Stimulated activated CD4-positive, alpha-beta T cell treated with anti-CD3 and anti-CD28 coated beads, Interleukin-1b, Interleukin-23, amount 100 ng/mL, for 48 hours (primary cell): ENCODE results near the gene KHNYN.

Experiments
- DNase-seq: peaks from one replicate; pipeline ENCODE4 v3.0.0-alpha.2; 2020

The KHNYN gene

DNA sequence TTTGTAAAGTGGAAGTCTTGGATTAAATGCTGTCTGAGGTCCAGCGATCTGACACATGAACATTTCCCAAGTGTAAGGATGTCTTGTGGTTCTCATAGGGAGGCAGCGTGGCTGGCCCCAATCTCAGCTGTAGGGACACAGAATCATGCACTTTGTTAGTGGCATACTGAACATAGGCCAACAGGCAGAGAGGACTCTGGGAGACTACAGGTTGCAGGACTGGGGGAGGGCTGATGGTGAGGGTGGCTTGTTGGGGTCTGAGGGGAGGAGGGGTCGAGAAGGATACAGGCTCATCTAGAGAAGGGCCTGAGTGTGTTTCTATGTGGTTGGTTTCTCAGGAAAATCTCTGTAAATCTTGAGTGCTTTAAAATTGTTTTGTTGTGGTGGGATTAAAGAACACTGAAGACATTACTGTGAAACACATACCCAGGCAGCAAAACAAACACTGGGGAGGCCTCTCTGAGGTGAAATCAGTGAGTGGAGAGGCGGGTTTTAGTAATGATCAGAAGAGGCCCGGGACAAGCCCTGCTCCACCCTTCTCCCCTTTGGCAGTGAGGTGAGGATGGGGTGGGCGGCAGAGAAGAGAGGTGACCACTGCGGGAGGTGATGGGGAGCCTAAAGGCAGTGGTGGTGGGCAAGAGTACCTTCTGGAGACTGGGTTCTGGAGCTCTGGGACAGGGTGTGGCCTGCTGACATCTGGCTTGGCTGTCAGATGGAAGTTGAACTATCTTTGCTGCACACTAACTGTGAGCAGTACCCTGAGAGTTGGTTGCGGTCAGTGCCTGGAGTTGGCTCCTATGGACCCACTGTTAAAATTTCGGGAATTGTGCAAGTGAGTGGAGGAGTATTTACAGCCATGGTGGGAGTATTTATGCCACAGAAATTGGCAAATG lies 27.7 kb upstream of the KHNYN start:
- no peak for DNase-seq

- no peak for DNase-seq
Measured at GRCh38 chr14:24403294-24403998, 26.3 kb upstream of the KHNYN start.

DNA sequence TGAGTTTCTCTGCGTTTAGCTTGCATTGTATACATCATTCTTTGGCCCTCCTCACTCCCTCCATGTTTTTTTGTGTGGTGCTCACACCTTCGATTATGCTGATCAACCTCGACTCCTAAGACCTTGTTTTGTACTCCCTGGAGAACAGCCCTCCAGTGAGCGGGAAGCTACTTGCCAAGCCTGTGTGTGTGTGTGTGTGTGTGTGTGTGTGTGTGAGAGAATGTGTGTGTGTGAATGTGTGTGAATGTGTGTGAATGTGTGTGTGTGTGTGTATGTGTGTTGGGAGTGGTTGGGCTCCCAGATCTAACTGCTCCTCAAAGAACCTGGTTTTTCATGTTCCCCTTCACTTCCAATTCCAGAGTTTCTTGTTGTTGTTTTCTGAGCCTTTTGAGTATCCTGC lies 24.9 kb upstream of the KHNYN start:
- no peak for DNase-seq

DNA sequence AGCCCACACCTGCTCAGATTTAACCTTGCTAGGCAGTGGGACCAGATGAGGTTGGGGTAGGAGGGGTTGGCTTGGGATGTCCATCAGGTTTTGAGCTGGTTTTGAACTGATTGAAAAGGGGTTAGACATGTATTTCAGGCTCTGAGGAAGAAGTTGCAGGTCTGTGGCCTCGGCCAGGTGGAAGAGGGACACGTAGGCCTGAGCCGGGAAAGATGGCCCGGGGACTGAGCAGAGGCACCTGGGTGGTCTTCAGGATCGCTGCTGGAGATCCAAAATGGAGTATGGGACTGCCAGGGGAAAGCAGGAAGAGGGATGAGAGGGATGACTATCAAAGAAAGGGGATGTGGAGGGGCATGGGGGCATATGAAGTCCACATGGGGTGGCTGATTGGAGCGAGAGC lies 23.3 kb upstream of the KHNYN start:
- DNase-seq = no peak

GRCh38 chr14:24407608-24408325 lies 22.0 kb upstream of the KHNYN start:
- no peak for DNase-seq

DNA sequence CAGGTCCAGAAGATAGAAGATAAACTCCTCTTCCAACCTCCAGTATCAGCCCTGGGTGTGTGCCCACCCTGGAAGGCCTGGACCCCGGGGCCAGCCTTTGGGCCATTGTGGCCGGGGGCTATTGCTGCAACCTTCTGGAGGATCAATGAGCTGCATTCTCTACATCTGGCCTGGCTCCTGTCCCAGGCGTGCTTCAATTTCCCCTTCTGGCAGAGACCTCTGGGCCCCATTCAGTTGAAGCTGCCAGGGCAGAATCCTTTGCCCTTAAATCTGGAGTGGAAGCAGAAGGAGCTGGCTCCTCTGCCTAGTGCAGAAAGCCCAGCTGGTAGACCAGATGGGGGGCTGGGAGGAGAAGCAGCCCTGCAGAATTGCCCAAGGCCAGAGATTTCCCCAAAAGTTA lies 21.0 kb upstream of the KHNYN start:
- no peak for DNase-seq

- no peak for DNase-seq
Measured at GRCh38 chr14:24409192-24409591, 20.6 kb upstream of the KHNYN start.

GRCh38 chr14:24409956-24410355 lies 19.8 kb upstream of the KHNYN start:
- no peak for DNase-seq

GRCh38 chr14:24411443-24412389 lies 18.0 kb upstream of the KHNYN start:
- peak; percentile 27 for DNase-seq

- no peak for DNase-seq
Measured at GRCh38 chr14:24414077-24414476, 15.7 kb upstream of the KHNYN start.

- no peak for DNase-seq
Measured at GRCh38 chr14:24414732-24415420, 14.9 kb upstream of the KHNYN start.

- DNase-seq = no peak
Measured at GRCh38 chr14:24415421-24416253, 14.1 kb upstream of the KHNYN start.

GRCh38 chr14:24416254-24416931 lies 13.4 kb upstream of the KHNYN start:
- DNase-seq = no peak

GRCh38 chr14:24416932-24417619 lies 12.7 kb upstream of the KHNYN start:
- DNase-seq = no peak

DNA sequence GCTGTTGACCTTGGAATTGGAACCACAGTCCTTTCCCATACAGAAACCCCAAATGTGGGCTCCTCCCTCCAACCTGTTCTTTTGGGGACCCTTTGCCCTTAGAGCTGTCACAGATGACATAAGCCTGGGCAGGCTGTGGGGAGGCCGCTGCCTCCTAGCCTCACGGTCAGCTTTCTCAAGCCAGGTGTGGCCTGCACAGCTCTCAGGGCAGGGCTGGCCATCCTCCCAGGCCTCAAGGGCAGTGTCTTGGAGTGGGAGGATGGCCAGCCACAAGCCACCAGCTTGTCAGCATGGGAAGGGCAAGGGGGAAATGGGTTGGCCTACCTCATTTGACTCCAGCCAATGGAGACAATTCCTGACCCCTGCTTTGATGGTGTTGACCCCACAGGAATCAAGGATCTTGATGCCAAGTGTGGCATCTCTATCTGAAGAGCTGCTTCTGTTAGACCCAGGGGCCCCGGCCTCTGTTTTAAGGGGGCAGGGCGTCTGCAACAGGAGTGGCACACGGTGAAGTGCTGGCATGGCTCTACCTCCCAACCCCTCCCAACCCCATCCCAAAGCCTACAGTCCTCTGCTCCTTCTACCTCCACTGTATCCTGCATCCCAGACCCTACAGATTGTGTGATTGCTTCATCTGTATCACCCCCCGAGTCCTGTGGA lies 11.8 kb upstream of the KHNYN start:
- DNase-seq = no peak

DNA sequence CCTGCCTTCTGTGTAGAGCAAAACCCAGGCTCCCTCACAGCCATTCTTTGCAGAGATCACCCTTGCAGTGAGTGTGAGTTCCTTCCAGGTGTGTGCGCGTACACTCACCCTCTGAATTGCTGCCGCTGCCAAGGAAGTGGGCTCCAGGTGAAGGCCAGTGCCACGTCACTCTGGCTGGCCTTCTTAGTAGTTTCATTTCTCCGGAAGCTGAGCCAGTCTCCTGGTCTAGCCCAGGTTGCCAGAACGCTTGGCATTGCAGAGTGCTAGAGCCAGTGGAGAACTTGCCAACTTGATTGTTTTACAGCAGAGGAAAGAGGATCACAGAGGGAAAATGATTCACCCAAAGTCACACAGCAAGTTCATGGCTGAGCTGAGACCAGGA lies 11.3 kb upstream of the KHNYN start:
- no peak for DNase-seq

DNA sequence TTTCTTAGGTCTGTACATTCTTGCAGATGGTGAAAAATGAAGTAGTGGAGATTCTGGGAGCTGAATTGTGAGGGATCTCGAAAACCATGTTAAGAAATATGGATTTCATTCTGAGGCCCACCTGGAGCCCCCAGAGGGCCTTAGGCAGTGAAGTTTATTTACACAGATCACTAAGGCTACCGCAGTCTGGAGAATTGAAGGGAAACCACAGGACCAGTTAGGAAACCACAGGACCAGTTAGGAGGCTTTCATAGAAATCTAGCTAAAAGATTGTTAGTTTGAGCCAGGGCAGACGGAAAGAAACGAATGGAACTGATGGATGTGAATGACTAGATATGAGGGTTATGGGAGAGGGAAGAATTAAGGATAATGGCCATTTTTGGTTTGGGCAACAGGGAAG lies 7.5 kb upstream of the KHNYN start:
- no peak for DNase-seq

DNA sequence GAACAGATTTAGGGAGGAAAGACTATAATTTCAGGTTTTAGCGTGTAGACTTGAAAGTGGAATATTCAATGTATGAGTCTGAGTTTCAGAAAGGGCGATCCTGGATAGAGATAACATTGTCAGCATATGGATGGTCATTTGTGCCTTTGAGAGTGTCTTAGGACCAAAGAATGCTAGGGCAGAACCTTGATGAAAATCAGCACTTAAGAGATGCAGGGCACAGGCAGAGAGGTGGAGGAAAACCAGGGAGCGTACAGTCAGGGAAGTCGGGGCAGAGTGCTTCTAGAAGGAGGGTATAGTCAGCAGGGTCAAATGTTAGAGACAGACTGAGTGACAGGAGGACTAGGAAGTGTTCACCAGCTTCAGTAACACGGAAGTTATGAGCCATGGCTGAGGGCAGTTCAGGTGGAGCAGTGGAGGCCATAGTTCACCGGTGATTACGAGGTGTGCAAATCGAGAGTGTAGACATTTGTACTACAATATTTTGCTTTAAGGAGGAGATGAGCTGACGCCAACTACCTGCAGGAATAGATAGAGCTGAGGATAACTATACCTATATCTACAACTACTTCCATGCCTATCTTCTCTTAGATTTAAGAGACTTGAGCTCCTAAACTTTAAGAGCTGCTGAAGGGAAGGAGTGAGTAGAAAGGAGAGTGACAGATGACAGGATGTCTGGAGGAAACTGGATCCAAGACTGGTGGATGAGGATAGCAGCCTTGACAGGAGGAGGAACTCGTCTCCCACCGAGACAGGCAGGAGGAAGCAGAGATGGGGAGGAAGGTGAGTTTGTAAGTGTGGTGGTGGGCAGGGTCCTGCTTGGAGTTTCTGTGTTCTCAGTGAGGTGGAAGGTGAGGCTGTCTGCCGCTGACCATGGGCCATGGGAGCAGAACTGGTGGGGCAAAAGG lies 6.8 kb upstream of the KHNYN start:
- DNase-seq = no peak
